ENCODE results near the gene TNS1. TPM values are rescaled to one million over a fixed set of nuclear protein-coding genes. Genes with fewer than 3 reads are reported as not detected.

Gene TNS1
- total and polyA plus RNA-seq, 7 experiments from 2014 or later = 0.50 to 5.0 (median 0.81) TPM; not detected in 2

DNA sequence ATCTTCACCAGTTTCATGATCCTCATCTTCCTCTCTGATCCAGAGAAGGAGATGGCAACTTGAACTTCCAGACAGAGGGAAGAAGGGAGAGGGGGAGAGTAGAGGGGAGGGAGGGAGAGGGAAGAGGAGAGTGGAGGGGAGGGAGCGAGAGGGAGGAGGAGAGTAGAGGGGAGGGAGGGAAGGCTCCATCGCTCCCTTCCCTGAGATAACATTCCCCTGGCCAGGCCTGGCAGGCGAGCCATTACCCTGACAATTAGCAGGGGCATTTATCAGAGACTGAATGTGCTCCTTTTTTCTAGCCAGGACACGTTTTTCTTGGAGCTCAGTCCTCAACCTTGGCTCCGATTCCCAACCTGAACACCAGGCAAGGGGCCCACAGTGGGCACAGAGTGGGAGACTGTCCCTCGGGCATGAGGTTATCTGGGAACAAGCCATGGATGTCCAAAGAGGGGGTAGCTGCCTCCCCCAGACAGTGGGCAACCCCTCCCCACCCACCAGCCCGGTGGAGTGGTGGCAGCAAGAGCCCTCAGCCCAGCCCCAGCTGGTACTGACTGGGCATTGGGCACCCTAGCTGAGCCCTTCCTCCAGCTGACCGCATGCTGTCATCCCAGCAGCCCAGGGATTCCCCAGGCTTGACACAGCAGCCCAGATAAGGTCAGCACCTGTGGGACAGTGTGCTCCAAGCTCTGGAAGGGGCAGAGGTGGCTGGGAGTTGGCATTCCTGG, 81.8 kb downstream of the TNS1 start:
- ATAC-seq = no peak
- POLR2A ChIA-PET = no interaction called here
- H3K4me3 Mint-ChIP-seq = no peak overlapping the region

DNA sequence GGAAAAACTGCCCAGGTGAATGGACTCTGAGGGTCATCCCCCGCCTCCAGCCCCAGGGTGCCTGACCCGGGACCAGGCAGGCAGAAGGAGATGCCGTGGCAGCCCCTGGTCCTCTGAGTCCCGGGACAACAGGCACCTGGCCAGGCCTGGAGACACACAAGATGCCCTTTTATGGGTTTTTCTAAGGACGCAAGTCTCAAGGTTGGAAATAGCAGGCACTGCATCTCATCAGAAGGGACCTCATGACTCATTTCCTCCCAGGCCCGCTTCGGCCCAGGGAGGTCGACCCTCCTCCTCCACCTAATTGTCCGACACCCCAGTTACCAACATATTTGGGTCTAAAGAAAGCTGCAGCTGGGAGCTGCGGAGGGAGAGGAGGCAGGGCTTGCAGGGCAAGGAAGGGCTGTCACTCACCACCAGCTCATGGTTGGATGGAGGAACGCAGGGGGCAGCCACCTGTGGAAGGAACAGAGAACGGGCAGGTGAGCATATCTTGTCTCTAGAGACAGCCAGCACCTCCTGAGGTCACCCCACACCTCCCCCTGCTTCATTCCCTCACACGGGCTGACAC, 82.9 kb downstream of the TNS1 start:
- Histone ChIP-seq H3K27ac (ENCODE audit: low read depth, low read length) (no peak overlapping the region), H3K4me3 (ENCODE audit: low read length) (no peak overlapping the region), H3K27me3 (ENCODE audit: control insufficient read depth in 2 of 2, insufficient read depth in 2 of 2, low read length in 2 of 2) (no peaks in the 10 kb centered on the region), H3K36me3 (ENCODE audit: control insufficient read depth in 2 of 3, insufficient read depth in 3 of 3, low read length in 3 of 3) (no peaks in the 10 kb centered on the region), H3K9me3 (ENCODE audit: control insufficient read depth in 2 of 3, low read length in 3 of 3) (no peaks in the 10 kb centered on the region), H3K4me1 (ENCODE audit: control insufficient read depth in 2 of 2, insufficient read depth in 2 of 2, low read length in 2 of 2) (no peaks in the 10 kb centered on the region)
- ATAC-seq (no peak), DNase-seq (no peak)
- no peak overlapping the region for H3K4me3 Mint-ChIP-seq
- no peaks in the 10 kb centered on the region for H3K4me1 Mint-ChIP-seq
- no peaks in the 10 kb centered on the region for H3K9me3 Mint-ChIP-seq
- intact Hi-C loops (cut with micrococcal nuclease) = no loop called here
- CTCF ChIA-PET = no interaction called here
- peaks cover 0 to 4% (median 2%) of the 10 kb centered on the region in 5 donors for H3K27me3 Mint-ChIP-seq
- no peaks in the 10 kb centered on the region for H3K36me3 Mint-ChIP-seq
- no peak overlapping the region for H3K27ac Mint-ChIP-seq
- POLR2A ChIA-PET = no interaction called here

More for the DNA sequence above, 81.8 kb downstream of the TNS1 start:
- Histone ChIP-seq H3K4me3 (ENCODE audit: low read length) (no peak overlapping the region), H3K9me3 (ENCODE audit: control insufficient read depth in 2 of 3, low read length in 3 of 3) (no peaks in the 10 kb centered on the region), H3K27me3 (ENCODE audit: control insufficient read depth in 2 of 2, insufficient read depth in 2 of 2, low read length in 2 of 2) (no peaks in the 10 kb centered on the region), H3K27ac (ENCODE audit: low read depth, low read length) (no peak overlapping the region), H3K4me1 (ENCODE audit: control insufficient read depth in 2 of 2, insufficient read depth in 2 of 2, low read length in 2 of 2) (no peaks in the 10 kb centered on the region), H3K36me3 (ENCODE audit: control insufficient read depth in 2 of 3, insufficient read depth in 3 of 3, low read length in 3 of 3) (no peaks in the 10 kb centered on the region)
- Mint-ChIP-seq H3K4me1 (no peaks in the 10 kb centered on the region), H3K36me3 (no peaks in the 10 kb centered on the region), H3K27me3 (peaks cover 0 to 4% (median 0%) of the 10 kb centered on the region in 5 donors), H3K9me3 (no peaks in the 10 kb centered on the region), H3K27ac (no peak overlapping the region)
- CTCF ChIA-PET = no interaction called here
- intact Hi-C loops (cut with micrococcal nuclease) = no loop called here
- no peak for DNase-seq

DNA sequence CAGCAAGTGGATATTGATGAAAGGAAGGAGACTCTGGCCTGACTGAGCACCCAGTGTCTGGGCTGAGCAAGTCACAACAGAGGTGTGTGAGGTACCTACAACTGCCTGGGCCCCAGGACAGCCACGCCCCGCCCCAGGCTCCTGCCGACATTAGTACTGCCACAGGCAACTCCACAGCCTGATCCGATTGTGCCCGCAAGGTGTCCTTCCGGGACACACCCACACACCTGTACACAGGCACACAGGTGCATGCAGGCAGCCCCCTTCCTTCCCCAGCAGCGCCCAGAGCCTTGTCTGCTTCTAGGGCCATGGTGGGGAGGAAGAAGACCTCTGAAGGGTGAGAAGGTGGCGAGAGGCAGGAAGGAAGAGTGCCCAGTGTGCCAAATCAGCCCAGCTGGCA, 83.6 kb downstream of the TNS1 start:
- no peaks in the 10 kb centered on the region for H3K27me3 ChIP-seq (ENCODE audit: control insufficient read depth in 2 of 2, insufficient read depth in 2 of 2, low read length in 2 of 2)
- no peak overlapping the region for H3K4me3 Mint-ChIP-seq
- peaks cover 0 to 6% (median 2%) of the 10 kb centered on the region in 5 donors for H3K27me3 Mint-ChIP-seq
- no peak overlapping the region for H3K27ac ChIP-seq (ENCODE audit: low read depth, low read length)
- H3K9me3 Mint-ChIP-seq = no peaks in the 10 kb centered on the region
- no peaks in the 10 kb centered on the region for H3K36me3 Mint-ChIP-seq
- H3K4me3 ChIP-seq (ENCODE audit: low read length) = no peak overlapping the region
- no peaks in the 10 kb centered on the region for H3K4me1 Mint-ChIP-seq
- ATAC-seq (no peak), DNase-seq (no peak)
- no peaks in the 10 kb centered on the region for H3K36me3 ChIP-seq (ENCODE audit: control insufficient read depth in 2 of 3, insufficient read depth in 3 of 3, low read length in 3 of 3)
- H3K27ac Mint-ChIP-seq = no peak overlapping the region
- intact Hi-C loops (cut with micrococcal nuclease) = no loop called here
- H3K4me1 ChIP-seq (ENCODE audit: control insufficient read depth in 2 of 2, insufficient read depth in 2 of 2, low read length in 2 of 2) = no peaks in the 10 kb centered on the region
- ChIA-PET CTCF (no interaction called here), POLR2A (no interaction called here)
- H3K9me3 ChIP-seq (ENCODE audit: control insufficient read depth in 2 of 3, low read length in 3 of 3) = no peaks in the 10 kb centered on the region

DNA sequence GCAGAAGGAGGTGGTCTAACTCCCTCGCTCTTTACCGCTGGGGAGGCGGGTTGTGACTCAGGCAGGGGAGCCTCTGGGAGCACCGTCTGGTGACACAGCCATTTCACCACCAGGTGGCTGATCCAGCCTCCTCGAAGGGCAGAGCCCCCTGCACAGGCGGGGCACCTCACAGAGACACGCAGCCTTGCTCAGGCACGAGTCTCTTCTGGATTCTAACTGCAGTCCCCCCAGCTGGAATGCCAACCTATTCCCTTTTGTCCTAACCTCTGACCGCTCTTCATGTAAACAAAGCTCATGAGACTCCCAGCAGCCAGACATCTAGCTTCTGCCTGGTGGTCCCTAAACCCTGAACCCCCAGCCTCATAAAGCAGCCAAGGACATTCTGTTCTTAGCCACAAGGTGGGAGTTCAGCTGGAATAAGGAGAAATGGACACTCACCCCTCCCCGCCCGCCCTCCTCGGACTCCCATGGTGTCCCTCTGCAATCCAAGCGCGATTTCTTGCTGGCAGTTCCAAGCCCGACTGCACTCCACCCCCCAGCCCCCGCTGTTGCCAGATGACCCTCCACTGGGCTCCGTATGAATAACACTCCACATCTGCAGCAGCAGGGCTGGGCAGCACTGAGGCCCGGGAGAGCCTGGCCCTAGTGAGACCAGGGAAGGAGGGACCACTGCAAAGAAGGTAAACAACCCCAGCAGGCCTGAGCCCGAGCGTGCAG, 84.3 kb downstream of the TNS1 start:
- ATAC-seq (no peak), DNase-seq (no peak)
- no peaks in the 10 kb centered on the region for H3K27me3 ChIP-seq (ENCODE audit: control insufficient read depth in 2 of 2, insufficient read depth in 2 of 2, low read length in 2 of 2)
- no peaks in the 10 kb centered on the region for H3K36me3 ChIP-seq (ENCODE audit: control insufficient read depth in 2 of 3, insufficient read depth in 3 of 3, low read length in 3 of 3)
- H3K4me1 Mint-ChIP-seq = no peaks in the 10 kb centered on the region
- no peak overlapping the region for H3K27ac Mint-ChIP-seq
- H3K27ac ChIP-seq (ENCODE audit: low read depth, low read length) = no peak overlapping the region
- ChIA-PET CTCF (no interaction called here), POLR2A (no interaction called here)
- no peaks in the 10 kb centered on the region for H3K9me3 Mint-ChIP-seq
- H3K4me1 ChIP-seq (ENCODE audit: control insufficient read depth in 2 of 2, insufficient read depth in 2 of 2, low read length in 2 of 2) = no peaks in the 10 kb centered on the region
- no peak overlapping the region for H3K4me3 ChIP-seq (ENCODE audit: low read length)
- intact Hi-C loops (cut with micrococcal nuclease) = no loop called here
- H3K27me3 Mint-ChIP-seq = peaks cover 0 to 10% (median 2%) of the 10 kb centered on the region in 5 donors
- H3K4me3 Mint-ChIP-seq = no peak overlapping the region
- no peaks in the 10 kb centered on the region for H3K36me3 Mint-ChIP-seq
- no peaks in the 10 kb centered on the region for H3K9me3 ChIP-seq (ENCODE audit: control insufficient read depth in 2 of 3, low read length in 3 of 3)

DNA sequence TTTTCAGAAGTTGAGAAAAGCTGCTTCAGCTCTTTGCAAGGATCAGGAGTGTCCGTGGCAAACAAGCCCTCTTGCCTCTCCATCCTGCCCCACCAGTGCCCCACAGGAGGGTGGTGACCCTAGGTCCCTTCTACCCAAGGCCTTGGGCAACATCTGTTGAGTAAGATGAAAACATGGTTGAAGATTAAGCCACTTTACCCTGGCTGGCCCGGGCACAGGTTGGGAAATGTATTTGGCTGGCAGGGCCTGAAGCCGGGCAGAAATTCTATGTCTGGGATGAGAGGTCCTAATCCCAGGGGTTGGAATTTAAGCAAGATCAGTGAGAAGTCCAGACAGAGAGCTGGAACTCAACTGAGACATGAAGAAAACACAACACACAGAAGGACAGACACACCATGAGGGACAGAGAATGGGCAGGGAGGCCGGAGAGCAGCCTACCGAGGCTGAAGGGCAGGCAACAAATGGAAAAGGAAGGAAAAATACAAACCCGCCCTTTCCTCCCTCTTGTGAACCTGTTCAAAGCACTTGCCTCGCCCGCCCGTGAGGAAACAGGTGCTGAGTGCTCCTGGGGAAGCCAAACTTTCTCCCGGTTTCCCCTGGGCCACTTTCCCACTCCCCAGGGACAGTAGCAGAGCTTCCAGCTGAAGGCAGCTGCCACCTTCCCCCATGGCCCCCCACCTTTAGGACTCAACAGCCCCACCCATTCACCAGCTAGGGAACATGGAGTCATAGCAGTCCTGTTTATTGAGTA, 86.1 kb downstream of the TNS1 start:
- Mint-ChIP-seq H3K27ac (no peak overlapping the region), H3K36me3 (no peaks in the 10 kb centered on the region), H3K4me1 (no peaks in the 10 kb centered on the region), H3K9me3 (no peaks in the 10 kb centered on the region), H3K4me3 (no peak overlapping the region), H3K27me3 (peaks cover 0 to 11% (median 2%) of the 10 kb centered on the region in 5 donors)
- Histone ChIP-seq H3K4me3 (ENCODE audit: low read length) (no peak overlapping the region), H3K9me3 (ENCODE audit: control insufficient read depth in 2 of 3, low read length in 3 of 3) (no peaks in the 10 kb centered on the region), H3K4me1 (ENCODE audit: control insufficient read depth in 2 of 2, insufficient read depth in 2 of 2, low read length in 2 of 2) (no peaks in the 10 kb centered on the region), H3K27ac (ENCODE audit: low read depth, low read length) (no peak overlapping the region), H3K36me3 (ENCODE audit: control insufficient read depth in 2 of 3, insufficient read depth in 3 of 3, low read length in 3 of 3) (no peaks in the 10 kb centered on the region), H3K27me3 (ENCODE audit: control insufficient read depth in 2 of 2, insufficient read depth in 2 of 2, low read length in 2 of 2) (no peaks in the 10 kb centered on the region)
- intact Hi-C loops (cut with micrococcal nuclease) = no loop called here
- no peak for ATAC-seq
- CTCF ChIA-PET = no interaction called here
- DNase-seq = no peak
- POLR2A ChIA-PET = no interaction called here

DNA sequence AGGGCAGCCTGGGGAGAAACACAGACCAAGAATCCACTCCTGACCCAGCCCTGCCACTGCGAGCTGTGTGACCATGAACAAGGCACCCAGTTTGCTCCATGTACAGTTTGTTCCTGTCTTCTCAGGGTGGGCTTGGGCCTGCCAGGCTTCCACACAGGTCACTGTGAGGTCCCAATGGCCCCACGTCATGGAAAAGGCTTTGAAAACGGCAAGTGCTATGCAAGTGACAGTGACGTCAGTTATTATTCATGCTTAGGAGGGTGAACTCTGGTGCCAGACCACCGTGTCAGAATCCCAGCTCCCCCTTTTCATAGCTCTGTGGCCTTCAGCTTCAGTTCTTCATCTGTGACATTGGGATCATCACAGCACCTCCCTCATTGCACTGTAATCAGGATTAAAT, 87.1 kb downstream of the TNS1 start:
- H3K36me3 Mint-ChIP-seq = no peaks in the 10 kb centered on the region
- ChIA-PET POLR2A (no interaction called here), CTCF (no interaction called here)
- intact Hi-C loops (cut with micrococcal nuclease) = no loop called here
- no peaks in the 10 kb centered on the region for H3K9me3 Mint-ChIP-seq
- H3K27me3 Mint-ChIP-seq = peaks cover 0 to 11% (median 2%) of the 10 kb centered on the region in 5 donors
- H3K4me1 ChIP-seq (ENCODE audit: control insufficient read depth in 2 of 2, insufficient read depth in 2 of 2, low read length in 2 of 2) = no peaks in the 10 kb centered on the region
- ATAC-seq (no peak), DNase-seq (no peak)
- H3K4me3 ChIP-seq (ENCODE audit: low read length) = no peak overlapping the region
- no peaks in the 10 kb centered on the region for H3K36me3 ChIP-seq (ENCODE audit: control insufficient read depth in 2 of 3, insufficient read depth in 3 of 3, low read length in 3 of 3)
- no peak overlapping the region for H3K4me3 Mint-ChIP-seq
- H3K27me3 ChIP-seq (ENCODE audit: control insufficient read depth in 2 of 2, insufficient read depth in 2 of 2, low read length in 2 of 2) = no peaks in the 10 kb centered on the region
- H3K27ac ChIP-seq (ENCODE audit: low read depth, low read length) = no peak overlapping the region
- H3K4me1 Mint-ChIP-seq = no peaks in the 10 kb centered on the region
- H3K9me3 ChIP-seq (ENCODE audit: control insufficient read depth in 2 of 3, low read length in 3 of 3) = no peaks in the 10 kb centered on the region
- no peak overlapping the region for H3K27ac Mint-ChIP-seq
